MG63 (cell line): ENCODE data around the gene GLB1L2. TPM values are rescaled to one million over a fixed set of nuclear protein-coding genes. Genes with fewer than 3 reads are reported as not detected.

Source experiments
- DNase-seq: peaks from one replicate; pipeline ENCODE4 v3.0.0-alpha.2; 2020
- H3K27me3 ChIP-seq: fragments of 250-450 bp; sonication (Bioruptor Pico); 2 replicates; pipeline ENCODE4 v1.5.1; 2020; ENCODE audit warnings: mild to moderate bottlenecking, moderate library complexity
- H3K36me3 ChIP-seq: fragments of 250-450 bp; sonication (Bioruptor Pico); 2 replicates; pipeline ENCODE4 v1.5.1; 2020; ENCODE audit warnings: mild to moderate bottlenecking, moderate library complexity
- H3K4me3 ChIP-seq: fragments of 250-450 bp; sonication (Bioruptor Pico); 2 replicates; pipeline ENCODE4 v1.5.1; 2020; ENCODE audit warnings: mild to moderate bottlenecking, moderate library complexity
- H3K9me3 ChIP-seq: fragments of 250-450 bp; sonication (Bioruptor Pico); 2 replicates; pipeline ENCODE4 v1.5.1; 2020; ENCODE audit warnings: mild to moderate bottlenecking, moderate library complexity
- total RNA-seq: library from RNA; depleted of rRNA; stranded (reverse); fragments of >200 nt; shearing (Covaris generic); gene quantifications from 2 replicates; pipeline ENCODE4 v1.2.3, GENCODE V29; 2014; ENCODE audit warnings: low replicate concordance

GLB1L2 gene
- total RNA-seq, 1 experiment from 2014 or later, result 11.6 TPM

DNA sequence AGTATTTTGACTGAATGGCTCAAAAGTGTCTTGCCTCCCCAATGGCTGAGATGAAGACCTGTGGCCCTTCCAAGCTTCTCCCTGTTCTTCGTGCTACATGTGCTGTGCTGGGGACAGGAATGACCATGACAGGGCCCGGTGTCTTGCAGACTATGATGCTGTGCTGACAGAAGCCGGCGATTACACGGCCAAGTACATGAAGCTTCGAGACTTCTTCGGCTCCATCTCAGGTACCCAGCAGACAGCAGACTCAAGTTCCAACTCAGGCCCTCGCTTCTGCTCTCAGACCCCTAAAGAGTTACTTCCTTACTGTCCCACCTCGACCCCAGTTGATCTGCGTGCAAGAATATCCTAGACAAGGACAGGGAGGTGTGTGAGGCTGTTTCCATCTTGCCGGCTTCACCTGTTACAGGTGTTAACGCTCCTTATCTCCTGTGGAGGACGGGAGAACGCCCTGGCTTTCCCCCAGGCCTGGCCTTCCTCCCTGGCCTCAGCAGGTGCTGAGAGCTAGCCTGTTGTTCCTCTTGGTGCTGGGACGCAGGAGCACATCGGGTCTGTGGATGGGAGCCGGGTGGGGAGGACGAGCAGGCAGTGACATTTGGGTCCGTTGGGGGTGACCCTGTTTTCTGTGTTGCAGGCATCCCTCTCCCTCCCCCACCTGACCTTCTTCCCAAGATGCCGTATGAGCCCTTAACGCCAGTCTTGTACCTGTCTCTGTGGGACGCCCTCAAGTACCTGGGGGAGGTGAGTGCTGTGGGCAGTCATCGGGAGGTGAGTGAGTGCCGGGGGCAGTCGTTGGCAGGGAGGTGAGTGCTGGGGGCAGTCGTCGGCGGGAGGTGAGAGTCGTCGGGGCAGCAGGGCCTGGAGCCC lies 38.1 kb downstream of the GLB1L2 start:
- no peaks in the 10 kb centered on the region for H3K36me3 ChIP-seq
- H3K9me3 ChIP-seq, result no peaks in the 10 kb centered on the region

DNA sequence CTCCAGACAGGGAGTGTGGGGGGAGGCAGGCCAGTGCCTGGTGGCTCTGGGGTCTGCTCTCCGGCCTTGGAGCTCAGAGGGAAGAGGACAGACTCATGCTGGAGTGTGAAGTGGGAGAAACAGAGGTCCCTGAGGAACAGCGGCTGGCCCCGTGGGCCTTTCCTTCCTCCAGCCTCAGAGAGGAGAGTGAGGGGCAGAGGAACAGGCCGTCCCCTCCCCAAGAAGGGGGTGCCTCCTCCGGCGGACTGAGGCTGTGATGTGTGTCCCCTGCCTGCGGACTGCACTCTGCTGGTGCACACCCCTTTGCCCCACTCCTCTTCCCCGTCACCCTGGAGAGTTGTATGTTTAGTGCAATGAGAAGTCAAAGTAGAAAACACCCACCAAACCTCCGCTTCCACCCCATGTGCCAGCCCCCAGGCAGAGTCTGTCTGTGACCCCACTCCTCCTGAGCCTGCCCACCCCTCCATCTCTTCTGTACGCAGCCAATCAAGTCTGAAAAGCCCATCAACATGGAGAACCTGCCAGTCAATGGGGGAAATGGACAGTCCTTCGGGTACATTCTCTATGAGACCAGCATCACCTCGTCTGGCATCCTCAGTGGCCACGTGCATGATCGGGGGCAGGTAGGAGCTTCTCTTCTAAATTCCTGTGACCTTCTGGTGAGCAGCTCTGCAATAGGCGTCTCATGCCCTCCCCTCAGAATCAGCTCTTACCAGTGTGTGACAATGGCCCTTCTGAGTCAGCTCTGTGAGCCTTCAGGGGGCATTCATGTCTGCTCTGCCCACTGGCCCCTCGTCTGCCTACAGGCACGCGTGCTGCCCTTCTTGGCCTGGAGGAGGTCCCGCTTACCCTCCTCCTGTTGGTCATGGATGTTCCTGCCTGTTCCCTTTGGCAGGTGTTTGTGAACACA lies 39.0 kb downstream of the GLB1L2 start:
- DNase-seq, result no peak
- H3K4me3 ChIP-seq, result no peak overlapping the region
- H3K9me3 ChIP-seq, result no peaks in the 10 kb centered on the region
- H3K36me3 ChIP-seq, result no peaks in the 10 kb centered on the region
- H3K27me3 ChIP-seq, result no peaks in the 10 kb centered on the region

More for the DNA sequence above, 38.1 kb downstream of the GLB1L2 start:
- Histone ChIP-seq H3K27me3 (no peaks in the 10 kb centered on the region), H3K4me3 (no peak overlapping the region)
- DNase-seq, result no peak

DNA sequence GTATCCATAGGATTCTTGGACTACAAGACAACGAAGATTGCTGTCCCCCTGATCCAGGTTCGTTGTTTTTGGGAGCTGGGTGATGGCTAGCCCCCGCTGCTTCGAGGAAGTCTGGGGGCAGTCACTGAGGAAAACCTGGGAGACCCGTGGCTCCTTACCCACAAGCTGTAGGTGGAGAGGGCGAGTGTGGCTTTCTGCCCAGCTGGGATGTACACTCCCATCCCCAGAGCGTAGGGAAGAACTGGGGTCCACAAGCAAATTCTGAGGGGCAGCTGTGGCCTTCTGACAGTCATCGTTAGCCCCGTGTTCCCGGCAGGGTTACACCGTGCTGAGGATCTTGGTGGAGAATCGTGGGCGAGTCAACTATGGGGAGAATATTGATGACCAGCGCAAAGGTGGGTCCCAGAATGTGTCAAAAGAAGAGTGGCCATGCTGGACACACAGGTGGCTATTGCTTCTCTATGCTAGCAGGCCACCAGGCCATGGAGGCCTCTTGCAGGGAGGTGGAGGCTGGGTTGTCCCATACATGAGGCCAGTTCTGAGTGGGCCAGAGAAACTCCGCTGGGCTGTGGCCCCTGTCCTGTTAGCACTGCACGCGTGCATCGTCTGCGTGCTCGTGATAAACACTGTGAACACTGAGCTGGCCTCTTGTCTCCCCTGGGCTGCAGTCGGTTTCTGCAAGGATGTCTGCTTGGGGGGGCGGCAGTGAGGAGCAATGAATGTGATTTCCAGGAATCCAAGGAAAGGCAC lies 39.8 kb downstream of the GLB1L2 start:
- H3K36me3 ChIP-seq, result no peaks in the 10 kb centered on the region
- no peak overlapping the region for H3K4me3 ChIP-seq
- no peaks in the 10 kb centered on the region for H3K9me3 ChIP-seq
- H3K27me3 ChIP-seq, result no peaks in the 10 kb centered on the region
- DNase-seq, result no peak

DNA sequence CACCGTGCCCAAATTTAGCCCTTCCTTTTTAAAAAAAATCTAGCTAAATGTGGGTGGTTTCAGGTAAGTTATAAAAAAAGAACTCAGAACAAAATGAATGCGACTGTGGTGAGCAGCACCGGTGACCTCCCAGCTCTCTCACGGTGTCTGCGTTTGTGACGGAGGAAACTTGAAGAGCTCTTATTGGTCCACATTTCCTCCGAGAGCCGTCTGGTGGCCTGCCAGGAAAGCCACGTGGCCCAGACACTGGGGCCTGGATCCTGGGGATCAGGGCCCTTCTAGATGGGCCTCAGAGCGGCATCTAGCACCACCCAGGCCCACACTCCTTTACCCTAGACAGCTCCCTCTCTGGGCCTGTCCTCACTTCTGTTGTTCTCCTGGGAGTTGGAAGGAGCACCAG lies 40.7 kb downstream of the GLB1L2 start:
- no peak overlapping the region for H3K4me3 ChIP-seq
- no peaks in the 10 kb centered on the region for H3K27me3 ChIP-seq
- no peak for DNase-seq

DNA sequence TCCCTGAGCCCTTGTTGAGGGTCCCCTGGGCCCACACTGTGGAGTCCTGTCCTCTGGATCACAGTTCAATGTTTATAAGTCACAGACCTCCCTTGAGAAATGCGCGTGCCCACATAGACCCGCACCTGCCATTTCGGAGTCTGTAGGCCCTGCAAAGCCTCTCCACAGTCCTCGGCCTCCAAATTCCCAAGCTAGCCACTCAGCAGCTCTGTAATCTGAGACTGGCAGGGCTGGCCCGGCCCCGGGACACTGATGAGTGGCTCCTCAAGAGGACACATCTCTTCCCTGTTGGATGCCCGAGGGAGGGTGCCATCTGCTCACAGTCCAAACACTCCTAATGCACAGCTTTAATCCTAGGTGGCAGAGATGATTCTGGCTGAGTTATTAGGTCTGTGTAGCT lies 41.2 kb downstream of the GLB1L2 start:
- Histone ChIP-seq H3K4me3 (no peak overlapping the region), H3K27me3 (no peaks in the 10 kb centered on the region), H3K9me3 (no peaks in the 10 kb centered on the region), H3K36me3 (no peaks in the 10 kb centered on the region)
- DNase-seq, result no peak

More for the DNA sequence above, 40.7 kb downstream of the GLB1L2 start:
- H3K36me3 ChIP-seq, result no peaks in the 10 kb centered on the region
- no peaks in the 10 kb centered on the region for H3K9me3 ChIP-seq

DNA sequence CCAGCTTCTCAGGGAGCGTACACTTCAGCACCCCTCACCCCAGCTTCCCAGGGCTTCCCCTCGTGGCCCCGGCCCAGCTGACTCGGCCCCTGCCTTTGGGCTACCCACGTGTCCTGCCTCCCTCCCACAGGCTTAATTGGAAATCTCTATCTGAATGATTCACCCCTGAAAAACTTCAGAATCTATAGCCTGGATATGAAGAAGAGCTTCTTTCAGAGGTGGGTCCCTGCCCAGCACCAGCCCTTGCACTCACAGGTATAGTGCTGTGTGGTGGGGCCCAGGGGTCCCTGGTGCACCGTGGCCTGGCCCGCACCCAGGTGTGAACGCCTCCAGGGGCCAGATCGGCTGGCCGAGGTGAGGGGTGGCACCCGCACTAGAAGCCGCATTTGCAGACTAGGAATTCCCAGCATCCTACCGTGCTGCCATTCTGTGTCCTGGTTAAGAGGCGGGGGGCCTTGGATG lies 41.8 kb downstream of the GLB1L2 start:
- Histone ChIP-seq H3K27me3 (no peaks in the 10 kb centered on the region), H3K4me3 (no peak overlapping the region), H3K36me3 (no peaks in the 10 kb centered on the region), H3K9me3 (no peaks in the 10 kb centered on the region)
- no peak for DNase-seq

DNA sequence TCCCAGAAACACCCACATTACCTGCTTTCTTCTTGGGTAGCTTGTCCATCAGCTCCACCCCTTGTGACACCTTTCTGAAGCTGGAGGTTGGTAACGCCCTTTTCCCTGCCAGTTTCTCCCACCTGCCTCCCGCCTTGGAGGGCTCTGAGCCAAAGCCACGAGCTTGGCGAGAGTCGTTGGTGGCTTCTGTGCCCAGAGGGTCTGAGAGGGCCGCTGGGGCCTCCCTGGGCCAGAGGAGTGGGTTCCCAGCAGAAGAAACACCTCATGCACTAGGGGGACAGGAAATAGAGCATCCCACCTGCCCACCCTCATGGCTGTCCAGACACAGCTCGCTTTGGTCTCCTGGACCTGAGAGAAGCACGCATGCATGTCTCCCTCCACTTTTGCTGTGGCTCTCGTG lies 42.4 kb downstream of the GLB1L2 start:
- Histone ChIP-seq H3K4me3 (no peak overlapping the region), H3K36me3 (no peaks in the 10 kb centered on the region), H3K27me3 (no peaks in the 10 kb centered on the region), H3K9me3 (no peaks in the 10 kb centered on the region)
- no peak for DNase-seq

DNA sequence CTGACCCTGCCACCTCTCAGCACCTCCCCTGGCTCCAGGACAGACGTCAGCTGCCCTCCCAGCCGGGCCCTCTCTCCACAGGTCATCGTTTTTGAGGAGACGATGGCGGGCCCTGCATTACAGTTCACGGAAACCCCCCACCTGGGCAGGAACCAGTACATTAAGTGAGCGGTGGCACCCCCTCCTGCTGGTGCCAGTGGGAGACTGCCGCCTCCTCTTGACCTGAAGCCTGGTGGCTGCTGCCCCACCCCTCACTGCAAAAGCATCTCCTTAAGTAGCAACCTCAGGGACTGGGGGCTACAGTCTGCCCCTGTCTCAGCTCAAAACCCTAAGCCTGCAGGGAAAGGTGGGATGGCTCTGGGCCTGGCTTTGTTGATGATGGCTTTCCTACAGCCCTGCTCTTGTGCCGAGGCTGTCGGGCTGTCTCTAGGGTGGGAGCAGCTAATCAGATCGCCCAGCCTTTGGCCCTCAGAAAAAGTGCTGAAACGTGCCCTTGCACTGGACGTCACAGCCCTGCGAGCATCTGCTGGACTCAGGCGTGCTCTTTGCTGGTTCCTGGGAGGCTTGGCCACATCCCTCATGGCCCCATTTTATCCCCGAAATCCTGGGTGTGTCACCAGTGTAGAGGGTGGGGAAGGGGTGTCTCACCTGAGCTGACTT lies 43.2 kb downstream of the GLB1L2 start:
- H3K9me3 ChIP-seq, result no peaks in the 10 kb centered on the region
- no peaks in the 10 kb centered on the region for H3K27me3 ChIP-seq
- H3K4me3 ChIP-seq, result no peak overlapping the region
- H3K36me3 ChIP-seq, result no peaks in the 10 kb centered on the region
- DNase-seq, result no peak

DNA sequence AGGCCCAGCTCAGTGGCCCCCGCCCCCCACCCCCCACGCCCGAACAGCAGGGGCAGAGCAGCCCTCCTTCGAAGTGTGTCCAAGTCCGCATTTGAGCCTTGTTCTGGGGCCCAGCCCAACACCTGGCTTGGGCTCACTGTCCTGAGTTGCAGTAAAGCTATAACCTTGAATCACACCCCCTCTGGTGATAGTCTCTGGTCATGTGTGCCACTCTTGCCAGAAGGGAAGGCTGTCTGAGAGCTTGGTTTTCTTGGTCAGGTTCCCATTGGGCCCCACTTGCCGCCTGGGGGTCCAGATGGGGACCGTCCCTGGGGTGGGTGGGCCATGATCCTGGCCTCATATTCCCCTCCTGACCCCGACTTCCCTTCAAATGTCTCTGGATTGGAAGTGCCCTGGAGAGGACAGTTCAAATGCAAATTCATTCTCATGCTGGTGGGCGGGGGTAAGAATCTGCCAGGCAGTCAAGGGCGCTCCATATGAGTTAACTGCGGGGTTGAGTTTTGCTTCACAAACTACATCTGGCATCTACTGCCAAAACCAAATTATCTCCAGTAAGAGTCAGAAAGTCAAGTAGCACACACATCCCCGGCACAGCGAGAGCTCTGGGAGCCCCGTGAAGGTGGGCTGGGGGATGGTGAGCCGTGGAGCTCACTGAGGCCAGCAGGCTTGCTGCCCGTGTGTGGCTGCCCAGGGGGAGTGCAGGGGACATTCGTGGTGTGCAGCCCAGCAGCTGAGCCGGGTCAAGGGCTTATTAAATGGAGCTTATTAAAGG lies 44.5 kb downstream of the GLB1L2 start:
- DNase-seq, result no peak
- no peak overlapping the region for H3K4me3 ChIP-seq
- no peaks in the 10 kb centered on the region for H3K27me3 ChIP-seq
- H3K36me3 ChIP-seq, result no peaks in the 10 kb centered on the region
- H3K9me3 ChIP-seq, result no peaks in the 10 kb centered on the region

DNA sequence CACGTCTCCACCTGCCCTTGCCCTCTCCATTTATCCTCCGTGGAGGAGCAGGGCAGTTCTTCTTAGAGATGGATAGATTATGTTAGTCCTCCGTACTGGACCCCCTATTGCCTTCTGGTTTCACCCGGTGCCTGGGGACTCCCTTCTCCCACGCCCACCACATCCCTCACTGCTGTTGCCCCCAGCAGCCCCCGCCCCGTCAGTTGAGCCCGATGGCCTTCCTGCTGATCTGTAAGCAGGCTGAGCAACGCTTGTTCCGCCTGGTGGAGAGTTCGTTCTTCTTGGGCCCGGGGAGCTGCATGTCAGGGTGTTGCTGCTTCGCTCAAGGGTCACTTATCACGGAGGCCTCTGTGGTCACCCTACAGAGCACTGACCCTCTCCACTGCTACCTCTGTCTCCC lies 46.1 kb downstream of the GLB1L2 start:
- Histone ChIP-seq H3K36me3 (no peaks in the 10 kb centered on the region), H3K9me3 (no peaks in the 10 kb centered on the region)

DNA sequence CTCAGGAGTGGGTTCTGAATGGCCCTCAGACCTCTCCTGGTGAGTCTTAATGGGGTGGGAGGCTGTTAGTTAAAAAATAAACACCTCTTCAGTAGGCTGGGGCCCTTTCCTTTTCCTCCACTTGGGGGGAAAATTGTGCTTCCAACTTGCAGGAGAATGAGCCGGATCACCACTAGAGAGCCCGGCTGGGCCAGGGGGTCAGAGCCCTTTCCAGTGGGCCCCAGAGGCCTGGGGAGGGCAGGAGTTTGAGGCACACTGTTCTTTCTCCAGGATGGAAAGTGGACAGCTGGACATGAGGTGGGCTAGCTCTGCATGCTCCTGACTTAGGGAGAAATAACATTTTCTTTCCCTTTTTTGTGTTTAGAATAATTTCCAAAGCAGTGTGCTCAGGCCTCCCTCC lies 47.5 kb downstream of the GLB1L2 start:
- Histone ChIP-seq H3K27me3 (no peaks in the 10 kb centered on the region), H3K9me3 (no peaks in the 10 kb centered on the region), H3K4me3 (no peak overlapping the region), H3K36me3 (no peaks in the 10 kb centered on the region)
- no peak for DNase-seq

More for the DNA sequence above, 46.1 kb downstream of the GLB1L2 start:
- no peak for DNase-seq
- Histone ChIP-seq H3K27me3 (no peaks in the 10 kb centered on the region), H3K4me3 (no peak overlapping the region)

DNA sequence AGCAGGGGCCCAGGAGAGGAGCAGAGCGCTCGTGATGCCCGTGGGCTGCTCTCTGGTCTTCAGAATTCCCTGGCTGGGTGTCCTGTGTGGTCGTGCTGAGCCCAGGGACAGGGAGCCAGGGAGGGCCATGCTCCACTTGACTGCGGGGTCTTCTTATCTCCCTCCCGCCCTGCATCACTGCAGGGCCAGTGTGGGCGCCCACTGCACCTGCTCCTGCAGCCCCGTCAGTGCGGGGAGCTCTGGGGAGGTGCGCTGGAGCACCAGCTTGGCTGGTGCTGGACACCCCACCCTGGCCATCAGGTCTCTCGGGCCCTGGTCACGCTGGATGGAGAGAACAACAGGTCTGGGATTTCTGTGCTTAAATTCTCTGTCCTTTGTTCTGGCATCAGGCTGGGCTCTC lies 48.4 kb downstream of the GLB1L2 start:
- no peak overlapping the region for H3K4me3 ChIP-seq
- DNase-seq, result no peak
- no peaks in the 10 kb centered on the region for H3K36me3 ChIP-seq
- no peaks in the 10 kb centered on the region for H3K9me3 ChIP-seq
- H3K27me3 ChIP-seq, result no peaks in the 10 kb centered on the region

DNA sequence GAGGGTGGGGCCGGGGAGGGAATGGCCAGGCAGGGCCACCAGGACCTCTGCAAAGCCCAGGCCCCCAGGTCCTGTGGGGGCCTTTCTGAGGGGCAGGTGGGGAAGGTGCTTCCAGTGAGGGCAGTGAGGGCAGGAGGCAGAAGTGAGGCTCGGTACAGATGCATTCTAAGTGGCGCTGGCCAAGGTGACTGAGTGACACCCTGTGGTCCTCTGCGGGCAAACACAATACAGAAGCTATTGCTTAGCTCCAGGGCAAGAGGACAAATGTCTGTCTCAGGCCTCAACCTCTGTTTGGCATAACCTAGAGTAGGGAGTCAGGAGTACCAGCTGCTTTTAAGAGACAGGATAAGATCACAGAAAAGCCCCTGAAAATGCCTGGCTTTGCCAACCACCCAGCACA lies 49.0 kb downstream of the GLB1L2 start:
- no peak for DNase-seq
- Histone ChIP-seq H3K4me3 (no peak overlapping the region), H3K27me3 (no peaks in the 10 kb centered on the region), H3K9me3 (no peaks in the 10 kb centered on the region), H3K36me3 (no peaks in the 10 kb centered on the region)

DNA sequence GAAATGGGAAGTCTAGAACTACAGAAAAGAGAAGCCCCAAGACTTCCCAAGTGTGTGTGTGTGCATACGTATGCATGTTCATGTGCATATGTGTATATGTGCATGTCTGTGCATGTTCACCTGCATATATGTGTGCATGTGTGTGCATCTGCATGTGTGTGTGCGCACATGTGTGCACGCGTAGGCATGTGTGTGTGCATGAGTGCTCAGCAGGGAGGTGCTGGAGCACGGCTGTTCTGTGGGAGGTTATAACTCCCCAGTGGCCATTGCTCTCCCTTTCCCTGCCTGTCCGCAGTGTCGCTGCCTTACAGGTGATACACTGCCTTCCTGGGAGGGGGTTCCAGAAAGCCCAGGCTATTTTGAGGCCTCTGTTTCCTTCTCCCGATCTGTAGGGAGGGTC lies 50.5 kb downstream of the GLB1L2 start:
- Histone ChIP-seq H3K36me3 (no peaks in the 10 kb centered on the region), H3K9me3 (no peaks in the 10 kb centered on the region), H3K27me3 (no peaks in the 10 kb centered on the region), H3K4me3 (no peak overlapping the region)
- no peak for DNase-seq

DNA sequence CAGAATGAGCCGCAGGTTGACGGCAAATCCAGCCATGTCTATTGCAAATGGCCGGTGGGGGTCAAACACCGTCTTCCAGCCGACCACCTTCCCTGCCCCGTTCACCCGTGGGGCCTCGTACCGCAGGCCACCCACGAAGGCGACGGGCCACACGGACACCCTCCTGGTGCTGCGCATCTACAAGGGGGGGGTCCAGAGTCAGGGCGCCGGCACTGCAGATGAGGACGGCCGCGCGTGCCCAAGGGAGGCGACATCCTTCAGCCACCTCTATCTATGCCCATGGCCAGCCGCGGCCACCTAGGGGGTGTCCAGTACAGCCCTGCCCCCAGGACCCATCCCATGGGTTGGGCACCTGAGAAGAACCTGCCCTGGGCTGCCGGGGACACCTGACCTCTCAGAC lies 51.0 kb downstream of the GLB1L2 start:
- Histone ChIP-seq H3K9me3 (no peaks in the 10 kb centered on the region), H3K27me3 (no peaks in the 10 kb centered on the region)

More for the DNA sequence above, 51.0 kb downstream of the GLB1L2 start:
- DNase-seq, result no peak
- no peak overlapping the region for H3K4me3 ChIP-seq
- H3K36me3 ChIP-seq, result no peaks in the 10 kb centered on the region
